ENCODE measurements around the gene GRK4. TPM values are rescaled to one million over a fixed set of nuclear protein-coding genes. Genes with fewer than 3 reads are reported as not detected.

GRK4 gene
- polyA plus RNA-seq, 1 of the 3 experiments (the other 2 are of a cell fraction) = 2.7 TPM

- no peak overlapping the region for H3K27ac ChIP-seq (ENCODE audit: low read depth in 2 of 2, low read length in 1 of 2)
- H3F3A ChIP-seq (replicated peaks; ENCODE audit: insufficient read depth) = no peaks in the 10 kb centered on the region
- DNase-seq = peak; percentile 60
- peak overlapping the region in 1 of 2 experiments; percentile 19; a peak in 1 of 4 replicates for H3K4me3 ChIP-seq (ENCODE audit: low read depth in 2 of 2, low read length in 1 of 2)
- no peak overlapping the region for H2AFZ ChIP-seq (ENCODE audit: low read depth)
- CTCF ChIA-PET = interaction anchor here (0.6 to 2.9 kb wide), 19 partner anchors 8 to 218 kb away, joined by 3 to 15 read pairs (median 4); no protein-coding TSS in a partner anchor
- no peaks in the 10 kb centered on the region for H3K9me2 ChIP-seq
- no peak overlapping the region for H3K9ac ChIP-seq
- H4K20me1 ChIP-seq (ENCODE audit: insufficient read depth) = no peaks in the 10 kb centered on the region
- 47% methylated on average over 19 of the region's 20 CpGs for WGBS (ENCODE audit: low lambda C conversion rate)
- 0 out of 2 replicates have a peak overlapping the region, but pooled peaks have one; percentile 50 for H3K4me2 ChIP-seq
- H3K36me3 ChIP-seq (replicated peaks in 1 of 2; ENCODE audit: control insufficient read depth in 1 of 2, insufficient read depth in 2 of 2, low read length in 1 of 2) = no peaks in the 10 kb centered on the region
- H3K9me3 ChIP-seq = no peaks in the 10 kb centered on the region
- H3K4me1 ChIP-seq (ENCODE audit: control insufficient read depth in 1 of 2, insufficient read depth in 2 of 2, low read depth in 1 of 2, low read length in 1 of 2) = no peaks in the 10 kb centered on the region; a peak in 1 of 4 replicates
- no peaks in the 10 kb centered on the region for H3K79me2 ChIP-seq (ENCODE audit: insufficient read depth)
- no peaks in the 10 kb centered on the region for H3K27me3 ChIP-seq (ENCODE audit: insufficient read depth)
- POLR2A ChIA-PET = no interaction called here
- no peak for TF ChIP-seq PBX3 (IDR thresholded peaks at IDR 0.05)
- TF ChIP-seq NFIC (IDR thresholded peaks at IDR 0.05; ENCODE audit: borderline replicate concordance) = no peak
- TF ChIP-seq CTCF (IDR thresholded peaks at IDR 0.05) = peak; percentile 70
- no peak for TF ChIP-seq CHD2 (IDR thresholded peaks at IDR 0.05; ENCODE audit: low read length, partially characterized antibody)
- TF ChIP-seq EZH2phosphoT487 (IDR thresholded peaks at IDR 0.05; ENCODE audit: borderline replicate concordance, low read depth) = no peak
- TF ChIP-seq RXRA (IDR thresholded peaks at IDR 0.05; ENCODE audit: borderline replicate concordance, low read depth) = no peak
- TF ChIP-seq GABPA (IDR thresholded peaks at IDR 0.05; ENCODE audit: low read depth) = no peak
- no peak for TF ChIP-seq GATA2 (CRISPR knock-in tag; IDR thresholded peaks at IDR 0.05)
- TF ChIP-seq RAD21 (IDR thresholded peaks at IDR 0.05; ENCODE audit: low read length) = peak; percentile 78
- TF ChIP-seq ZBTB33 (IDR thresholded peaks at IDR 0.05; ENCODE audit: borderline replicate concordance, low read depth) = no peak
- no peak for TF ChIP-seq EP300 (IDR thresholded peaks at IDR 0.05; ENCODE audit: borderline replicate concordance in 1 of 2, low read depth in 1 of 2, low read length in 1 of 2)
- no peak for TF ChIP-seq USF1 (IDR thresholded peaks at IDR 0.05; ENCODE audit: borderline replicate concordance, low read depth)
- no peak for TF ChIP-seq MAX (IDR thresholded peaks at IDR 0.05; ENCODE audit: low read depth)
- TF ChIP-seq TAF1 (IDR thresholded peaks at IDR 0.05; ENCODE audit: borderline replicate concordance, low read depth, low read length) = no peak
- TF ChIP-seq SIN3A (IDR thresholded peaks at IDR 0.05; ENCODE audit: borderline replicate concordance, low read depth, low read length) = no peak
- no peak for TF ChIP-seq RCOR1 (IDR thresholded peaks at IDR 0.05; ENCODE audit: low read length)
- TF ChIP-seq REST (IDR thresholded peaks at IDR 0.05; ENCODE audit: low read depth, low read length) = no peak
- peak; percentile 54 for TF ChIP-seq SMC3 (IDR thresholded peaks at IDR 0.05; ENCODE audit: low read depth, low read length)
- no peak for TF ChIP-seq NRF1 (IDR thresholded peaks at IDR 0.05; ENCODE audit: low read depth, low read length)
- no peak for TF ChIP-seq FOSL2 (IDR thresholded peaks at IDR 0.05; ENCODE audit: borderline replicate concordance, low read depth)
- no peak for TF ChIP-seq POLR2AphosphoS5 (IDR thresholded peaks at IDR 0.05; ENCODE audit: low read depth, low read length)
- TF ChIP-seq FOXJ3 (CRISPR knock-in tag; IDR thresholded peaks at IDR 0.05) = no peak
- no peak for TF ChIP-seq TEAD4 (IDR thresholded peaks at IDR 0.05; ENCODE audit: borderline replicate concordance, insufficient read depth)
These were observed 84.3 kb downstream of the GRK4 start for GRCh38 chr4:3047464-3048286.
